Hepatocyte (in vitro differentiated cells): ENCODE data around the gene KLHL26. TPM values are rescaled to one million over a fixed set of nuclear protein-coding genes. Genes with fewer than 3 reads are reported as not detected.
A peak's percentile ranks its signal among the peaks of the same experiment; 100 is the strongest.

Experiments used
- DNase-seq: peaks from one replicate; pipeline ENCODE4 v3.0.0-alpha.2; 2016; ENCODE audit warnings: low spot score
- H2AFZ ChIP-seq: fragments of 200-600 bp; sonication (generic); 2 replicates; pipeline ENCODE4 v1.6.0; 2016; ENCODE audit warnings: antibody characterized with exemption, mild to moderate bottlenecking
- H3K27ac ChIP-seq: fragments of 200-600 bp; sonication (generic); 2 replicates; pipeline ENCODE4 v1.5.1; 2016; ENCODE audit warnings: mild to moderate bottlenecking
- H3K27me3 ChIP-seq: fragments of 200-600 bp; sonication (generic); 2 replicates; pipeline ENCODE4 v1.6.1; 2016
- H3K36me3 ChIP-seq: fragments of 200-600 bp; sonication (generic); replicated peaks from 2 replicates; pipeline ENCODE4 v1.5.1; 2016; ENCODE audit warnings: low read depth; ENCODE audit not compliant: insufficient read depth
- H3K4me1 ChIP-seq: fragments of 200-600 bp; sonication (generic); 2 replicates; pipeline ENCODE4 v1.5.1; 2016; ENCODE audit warnings: mild to moderate bottlenecking, moderate library complexity; ENCODE audit not compliant: insufficient read depth
- H3K4me2 ChIP-seq: fragments of 200-600 bp; sonication (generic); 2 replicates; pipeline ENCODE4 v1.6.0; 2016
- H3K4me3 ChIP-seq: fragments of 200-600 bp; sonication (generic); 2 replicates; pipeline ENCODE4 v1.5.1; 2016; ENCODE audit warnings: mild to moderate bottlenecking
- H3K79me2 ChIP-seq: fragments of 200-600 bp; sonication (generic); 2 replicates; pipeline ENCODE4 v1.6.0; 2017; ENCODE audit warnings: mild to moderate bottlenecking
- H3K9me2 ChIP-seq: fragments of 200-600 bp; sonication (generic); replicated peaks from 2 replicates; pipeline ENCODE4 v1.6.0; 2017; ENCODE audit warnings: mild to moderate bottlenecking; ENCODE audit not compliant: insufficient read depth
- H3K9me3 ChIP-seq: fragments of 200-600 bp; sonication (generic); 2 replicates; pipeline ENCODE4 v1.5.1; 2016; ENCODE audit warnings: low read depth, mild to moderate bottlenecking
- H4K20me1 ChIP-seq: fragments of 200-600 bp; sonication (generic); 2 replicates; pipeline ENCODE4 v1.6.0; 2016; ENCODE audit warnings: mild to moderate bottlenecking; ENCODE audit not compliant: insufficient read depth, poor library complexity, severe bottlenecking
- CTCF ChIP-seq: fragments of 200-600 bp; sonication (generic); IDR thresholded peaks from 2 replicates; pipeline ENCODE4 v1.5.1; 2016; ENCODE audit warnings: antibody characterized with exemption, mild to moderate bottlenecking; ENCODE audit not compliant: poor library complexity
- EZH2 ChIP-seq: fragments of 200-600 bp; sonication (generic); IDR thresholded peaks from 2 replicates; pipeline ENCODE4 v1.6.1; 2016; ENCODE audit warnings: antibody characterized with exemption, mild to moderate bottlenecking, borderline replicate concordance
- EZH2phosphoT487 ChIP-seq: fragments of 200-600 bp; sonication (generic); IDR thresholded peaks from one replicate; pipeline ENCODE4 v1.6.1; 2018; ENCODE audit warnings: antibody characterized with exemption, mild to moderate bottlenecking, low read depth, moderate library complexity; ENCODE audit not compliant: unreplicated experiment, severe bottlenecking
- WGBS: methylation state at CpG from one replicate; pipeline ENCODE4 v1.1.6; 2016; ENCODE audit warnings: low lambda C conversion rate; ENCODE audit errors: missing lambda C conversion rate; 5-methylcytosine and 5-hydroxymethylcytosine counted together
- polyA plus RNA-seq: library from polyadenylated mRNA; unstranded; fragments of >200 nt; fragmentation: Nextera tagmentation; extraction: Ambion mirVana; gene quantifications from 2 replicates; pipeline ENCODE4 v1.2.1, GENCODE V29; 2016
- total RNA-seq: library from RNA; depleted of rRNA; stranded (reverse); fragments of >200 nt; gene quantifications from 2 replicates; pipeline ENCODE4 v1.2.3, GENCODE V29; 2014

The KLHL26 gene
- total and polyA plus RNA-seq, 2 experiments from 2014 or later: 5.0 to 7.6 TPM

GRCh38 chr19:18588611-18589379 is 48.0 kb upstream of the KLHL26 start, which contains the start of gene REX1BD:
Gene REX1BD, plus strand, starts transcription at chr19:18588798. Its CDS starts 4 bp downstream, at chr19:18588802.
- Histone ChIP-seq H3K4me3 (peak within 1 kb of the TSS; percentile 78), H4K20me1 (no peaks in the 10 kb centered on the region), H3K9me3 (no peaks in the 10 kb centered on the region), H3K4me1 (peaks cover 16% of the 10 kb centered on the region), H3K36me3 (no peaks in the 10 kb centered on the region), H3K79me2 (peaks cover 4% of the 10 kb centered on the region), H3K27ac (peak within 1 kb of the TSS; percentile 81), H3K4me2 (peak within 1 kb of the TSS; percentile 100), H2AFZ (peak within 1 kb of the TSS; percentile 94), H3K9me2 (no peaks in the 10 kb centered on the region), H3K27me3 (no peaks in the 10 kb centered on the region)
- peak; percentile 90 for DNase-seq
- 1% methylated on average over 45 of the region's 72 CpGs for WGBS
- TF ChIP-seq CTCF (peak; percentile 91), EZH2 (no peak), EZH2phosphoT487 (no peak)

GRCh38 chr19:18589380-18590272 is 47.2 kb upstream of the KLHL26 start:
- H3K27me3 ChIP-seq: no peaks in the 10 kb centered on the region
- no peaks in the 10 kb centered on the region for H4K20me1 ChIP-seq
- no peaks in the 10 kb centered on the region for H3K36me3 ChIP-seq
- 3% methylated on average over 48 of the region's 52 CpGs for WGBS
- H3K4me2 ChIP-seq: peak overlapping the region; percentile 100
- H3K4me3 ChIP-seq: peak overlapping the region; percentile 78
- H3K9me3 ChIP-seq: no peaks in the 10 kb centered on the region
- DNase-seq: peak; percentile 89
- H3K4me1 ChIP-seq: peaks cover 22% of the 10 kb centered on the region
- H2AFZ ChIP-seq: peak overlapping the region; percentile 94
- H3K9me2 ChIP-seq: no peaks in the 10 kb centered on the region
- peaks cover 4% of the 10 kb centered on the region for H3K79me2 ChIP-seq
- H3K27ac ChIP-seq: peak overlapping the region; percentile 81
- TF ChIP-seq CTCF (no peak), EZH2 (no peak), EZH2phosphoT487 (no peak)

- Histone ChIP-seq H4K20me1 (no peaks in the 10 kb centered on the region), H3K4me1 (peaks cover 29% of the 10 kb centered on the region), H3K27me3 (no peaks in the 10 kb centered on the region), H3K9me3 (no peaks in the 10 kb centered on the region), H2AFZ (no peak overlapping the region), H3K36me3 (no peaks in the 10 kb centered on the region), H3K27ac (peak overlapping the region; percentile 45), H3K79me2 (peaks cover 4% of the 10 kb centered on the region), H3K9me2 (no peaks in the 10 kb centered on the region), H3K4me2 (peak overlapping the region; percentile 100), H3K4me3 (no peak overlapping the region)
- WGBS: 37% methylated on average over 40 of the region's 40 CpGs
- TF ChIP-seq CTCF: peak; percentile 50
- TF ChIP-seq EZH2phosphoT487: no peak
- no peak for TF ChIP-seq EZH2
- DNase-seq: peak; percentile 79
These were observed 46.3 kb upstream of the KLHL26 start for GRCh38 chr19:18590273-18591272.
